ENCODE results near the gene SPTBN5. TPM values are rescaled to one million over a fixed set of nuclear protein-coding genes. Genes with fewer than 3 reads are reported as not detected.

SPTBN5 gene
- polyA plus RNA-seq, 1 donor from 2014 or later = 0.01 TPM

DNA sequence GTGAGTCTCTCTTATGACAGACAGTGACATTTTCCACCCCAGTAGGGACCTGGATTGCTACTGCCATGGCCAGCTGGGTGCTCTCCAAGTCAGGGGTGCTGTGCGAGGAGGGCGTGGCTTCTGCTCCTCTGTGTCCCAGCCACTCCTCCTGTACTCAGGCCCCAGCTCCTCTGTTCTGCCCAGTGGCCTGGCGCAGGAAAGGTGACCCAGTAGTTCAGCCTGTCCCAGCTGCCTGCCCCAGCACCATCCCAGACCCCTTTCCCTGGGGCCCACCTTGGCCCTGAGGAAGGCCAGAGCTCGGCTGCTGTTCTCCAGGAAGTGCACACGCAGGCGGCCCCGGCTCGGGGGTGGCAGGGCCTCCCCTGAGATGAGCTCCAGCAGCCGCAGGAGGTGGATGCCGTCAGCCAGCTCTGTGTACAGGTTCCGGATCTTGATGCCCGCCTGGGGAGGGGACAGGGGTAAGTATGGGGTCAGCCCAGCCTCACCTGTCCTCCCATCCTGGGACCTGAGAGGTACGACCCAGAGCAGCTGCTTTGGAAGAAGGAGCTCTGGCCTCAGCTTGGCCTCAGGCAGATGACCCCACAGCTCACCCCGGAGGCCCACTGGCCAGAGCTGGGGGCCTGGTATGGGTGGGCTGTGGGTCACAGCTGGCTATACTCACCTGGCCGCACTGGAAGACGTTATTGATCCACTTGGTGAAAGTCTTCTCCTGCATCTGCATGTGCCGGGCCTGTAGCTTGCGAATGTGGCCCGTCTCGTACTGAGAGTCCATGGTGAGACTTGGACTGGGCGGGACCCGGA, 1.0 kb downstream of the SPTBN5 start:
- H4K20me1 ChIP-seq (ENCODE audit: insufficient read depth) = no peaks in the 10 kb centered on the region
- H3K4me2 ChIP-seq (ENCODE audit: low read length) = no peak overlapping the region
- TF ChIP-seq, protein P1, sequence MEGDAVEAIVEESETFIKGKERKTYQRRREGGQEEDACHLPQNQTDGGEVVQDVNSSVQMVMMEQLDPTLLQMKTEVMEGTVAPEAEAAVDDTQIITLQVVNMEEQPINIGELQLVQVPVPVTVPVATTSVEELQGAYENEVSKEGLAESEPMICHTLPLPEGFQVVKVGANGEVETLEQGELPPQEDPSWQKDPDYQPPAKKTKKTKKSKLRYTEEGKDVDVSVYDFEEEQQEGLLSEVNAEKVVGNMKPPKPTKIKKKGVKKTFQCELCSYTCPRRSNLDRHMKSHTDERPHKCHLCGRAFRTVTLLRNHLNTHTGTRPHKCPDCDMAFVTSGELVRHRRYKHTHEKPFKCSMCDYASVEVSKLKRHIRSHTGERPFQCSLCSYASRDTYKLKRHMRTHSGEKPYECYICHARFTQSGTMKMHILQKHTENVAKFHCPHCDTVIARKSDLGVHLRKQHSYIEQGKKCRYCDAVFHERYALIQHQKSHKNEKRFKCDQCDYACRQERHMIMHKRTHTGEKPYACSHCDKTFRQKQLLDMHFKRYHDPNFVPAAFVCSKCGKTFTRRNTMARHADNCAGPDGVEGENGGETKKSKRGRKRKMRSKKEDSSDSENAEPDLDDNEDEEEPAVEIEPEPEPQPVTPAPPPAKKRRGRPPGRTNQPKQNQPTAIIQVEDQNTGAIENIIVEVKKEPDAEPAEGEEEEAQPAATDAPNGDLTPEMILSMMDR (IDR thresholded peaks at IDR 0.05; ENCODE audit: poor library complexity, severe bottlenecking) = no peak
- no peak for TF ChIP-seq EZH2 (IDR thresholded peaks at IDR 0.05; ENCODE audit: borderline replicate concordance, insufficient read depth, low read length, poor library complexity, severe bottlenecking)
- TF ChIP-seq POLR2AphosphoS5 (IDR thresholded peaks at IDR 0.05) = no peak
- TF ChIP-seq, protein P2, sequence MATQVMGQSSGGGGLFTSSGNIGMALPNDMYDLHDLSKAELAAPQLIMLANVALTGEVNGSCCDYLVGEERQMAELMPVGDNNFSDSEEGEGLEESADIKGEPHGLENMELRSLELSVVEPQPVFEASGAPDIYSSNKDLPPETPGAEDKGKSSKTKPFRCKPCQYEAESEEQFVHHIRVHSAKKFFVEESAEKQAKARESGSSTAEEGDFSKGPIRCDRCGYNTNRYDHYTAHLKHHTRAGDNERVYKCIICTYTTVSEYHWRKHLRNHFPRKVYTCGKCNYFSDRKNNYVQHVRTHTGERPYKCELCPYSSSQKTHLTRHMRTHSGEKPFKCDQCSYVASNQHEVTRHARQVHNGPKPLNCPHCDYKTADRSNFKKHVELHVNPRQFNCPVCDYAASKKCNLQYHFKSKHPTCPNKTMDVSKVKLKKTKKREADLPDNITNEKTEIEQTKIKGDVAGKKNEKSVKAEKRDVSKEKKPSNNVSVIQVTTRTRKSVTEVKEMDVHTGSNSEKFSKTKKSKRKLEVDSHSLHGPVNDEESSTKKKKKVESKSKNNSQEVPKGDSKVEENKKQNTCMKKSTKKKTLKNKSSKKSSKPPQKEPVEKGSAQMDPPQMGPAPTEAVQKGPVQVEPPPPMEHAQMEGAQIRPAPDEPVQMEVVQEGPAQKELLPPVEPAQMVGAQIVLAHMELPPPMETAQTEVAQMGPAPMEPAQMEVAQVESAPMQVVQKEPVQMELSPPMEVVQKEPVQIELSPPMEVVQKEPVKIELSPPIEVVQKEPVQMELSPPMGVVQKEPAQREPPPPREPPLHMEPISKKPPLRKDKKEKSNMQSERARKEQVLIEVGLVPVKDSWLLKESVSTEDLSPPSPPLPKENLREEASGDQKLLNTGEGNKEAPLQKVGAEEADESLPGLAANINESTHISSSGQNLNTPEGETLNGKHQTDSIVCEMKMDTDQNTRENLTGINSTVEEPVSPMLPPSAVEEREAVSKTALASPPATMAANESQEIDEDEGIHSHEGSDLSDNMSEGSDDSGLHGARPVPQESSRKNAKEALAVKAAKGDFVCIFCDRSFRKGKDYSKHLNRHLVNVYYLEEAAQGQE (IDR thresholded peaks at IDR 0.05; ENCODE audit: borderline replicate concordance) = no peak
- no peak for TF ChIP-seq SMC3 (conservative IDR thresholded peaks at IDR 0.05; ENCODE audit: poor library complexity)
- no peak for TF ChIP-seq TAF1 (IDR thresholded peaks at IDR 0.05; ENCODE audit: low read depth)
- no peaks in the 10 kb centered on the region for H3K9me2 ChIP-seq (ENCODE audit: insufficient read depth, low read length)
- H3K36me3 ChIP-seq (ENCODE audit: insufficient read depth, low read length) = no peaks in the 10 kb centered on the region
- H3K4me3 ChIP-seq (ENCODE audit: low read length) = no peak overlapping the region
- H3K79me2 ChIP-seq (replicated peaks; ENCODE audit: insufficient read depth, low read length) = no peaks in the 10 kb centered on the region
- no peak overlapping the region for H2AFZ ChIP-seq (ENCODE audit: low read depth, low read length)
- no peaks in the 10 kb centered on the region for H3K27me3 ChIP-seq (ENCODE audit: insufficient read depth, low read depth, low read length)
- H3K9ac ChIP-seq (ENCODE audit: low read length) = no peak overlapping the region
- H3F3A ChIP-seq (ENCODE audit: insufficient read depth, low read length, poor library complexity, severe bottlenecking) = no peaks in the 10 kb centered on the region
- no peak overlapping the region for H3K27ac ChIP-seq (ENCODE audit: low read length)
- no peaks in the 10 kb centered on the region for H3K9me3 ChIP-seq (ENCODE audit: low read length)

DNA sequence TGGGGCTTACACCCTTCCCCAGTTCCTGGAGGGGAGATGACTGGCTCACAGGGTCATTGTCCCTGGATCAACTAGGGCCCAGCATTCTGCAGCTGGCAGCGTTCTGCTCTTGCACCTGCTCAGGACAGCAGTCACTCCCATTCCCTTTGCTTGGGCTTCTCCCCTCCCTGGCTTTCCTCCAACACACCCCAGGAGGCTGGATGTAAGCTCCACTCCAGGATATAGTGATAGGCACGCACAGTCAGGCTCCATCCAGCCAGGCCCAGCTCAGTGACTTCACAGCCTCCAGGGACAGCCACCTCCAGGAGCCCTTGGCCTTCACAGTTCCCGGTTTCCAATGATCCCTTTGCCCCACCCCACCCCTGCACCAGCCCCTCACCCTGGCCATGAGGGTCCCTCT, 1.9 kb downstream of the SPTBN5 start:
- H2AFZ ChIP-seq (ENCODE audit: low read depth, low read length) = no peak overlapping the region
- H3F3A ChIP-seq (ENCODE audit: insufficient read depth, low read length, poor library complexity, severe bottlenecking) = no peaks in the 10 kb centered on the region
- no peaks in the 10 kb centered on the region for H3K9me3 ChIP-seq (ENCODE audit: low read length)
- no peak for TF ChIP-seq POLR2AphosphoS5 (IDR thresholded peaks at IDR 0.05)
- TF ChIP-seq EP300 (conservative IDR thresholded peaks at IDR 0.05; ENCODE audit: poor library complexity, severe bottlenecking) = no peak
- no peak for TF ChIP-seq TAF1 (IDR thresholded peaks at IDR 0.05; ENCODE audit: low read depth)
- no peak for TF ChIP-seq MXI1 (conservative IDR thresholded peaks at IDR 0.05; ENCODE audit: poor library complexity, severe bottlenecking)
- no peak for TF ChIP-seq SMC3 (conservative IDR thresholded peaks at IDR 0.05; ENCODE audit: poor library complexity)
- TF ChIP-seq, protein P1 (IDR thresholded peaks at IDR 0.05; ENCODE audit: poor library complexity, severe bottlenecking) = no peak
- H3K9ac ChIP-seq (ENCODE audit: low read length) = no peak overlapping the region
- no peak overlapping the region for H3K4me2 ChIP-seq (ENCODE audit: low read length)
- no peaks in the 10 kb centered on the region for H3K9me2 ChIP-seq (ENCODE audit: insufficient read depth, low read length)
- H3K36me3 ChIP-seq (ENCODE audit: insufficient read depth, low read length) = no peaks in the 10 kb centered on the region
- H3K79me2 ChIP-seq (replicated peaks; ENCODE audit: insufficient read depth, low read length) = no peaks in the 10 kb centered on the region
- H3K27ac ChIP-seq (ENCODE audit: low read length) = no peak overlapping the region
- no peaks in the 10 kb centered on the region for H4K20me1 ChIP-seq (ENCODE audit: insufficient read depth)
- no peaks in the 10 kb centered on the region for H3K27me3 ChIP-seq (ENCODE audit: insufficient read depth, low read depth, low read length)
- H3K4me3 ChIP-seq (ENCODE audit: low read length) = no peak overlapping the region
